NK-92 (cell line): ENCODE results near the gene MEOX1.

ENCODE experiments used
- DNase-seq: peaks from one replicate; lab custom pipeline; 2025; ENCODE audit not compliant: unreplicated experiment; lab: John Stamatoyannopoulos, UW

Gene MEOX1

GRCh38 chr17:43595466-43595865, 66.3 kb downstream of the MEOX1 start:
- no peak for DNase-seq

GRCh38 chr17:43591779-43592562, 69.8 kb downstream of the MEOX1 start:
- DNase-seq: no peak

- DNase-seq: no peak
Observed at GRCh38 chr17:43591001-43591400, 70.7 kb downstream of the MEOX1 start.
